Left lung (tissue), 10 donors: ENCODE results near the gene PIN4. TPM values are rescaled to one million over a fixed set of nuclear protein-coding genes. Genes with fewer than 3 reads are reported as not detected.

Experiments
- ATAC-seq: fragments of 200-7000 bp; cut with Tn5 transposase; one replicate; pipeline ENCODE4 v1.9.1; 2020; ENCODE audit warnings: moderate library complexity
- DNase-seq, 4 donors: peaks; one replicate each; pipeline ENCODE4 v3.0.0-alpha.2; 2013 to 2020
- H3K27ac ChIP-seq, 2 donors: fragments of 200-600 bp; sonication (generic) in 1 of 2; one replicate each; pipeline versions ENCODE4 v1.5.0 to v1.8.0; 2020 to 2021
- H3K27me3 ChIP-seq, 2 donors: fragments of 200-600 bp; sonication (generic) in 1 of 2; one replicate each; pipeline versions ENCODE4 v1.5.0 to v1.8.0; 2020 to 2021
- H3K36me3 ChIP-seq, 2 donors: fragments of 200-600 bp; sonication (generic) in 1 of 2; one replicate each; pipeline versions ENCODE4 v1.5.0 to v1.8.0; 2020 to 2021
- H3K4me1 ChIP-seq, 2 donors: fragments of 200-600 bp; one replicate each; pipeline ENCODE4 v1.8.0; 2021
- H3K4me3 ChIP-seq, 2 donors: fragments of 200-600 bp; sonication (generic) in 1 of 2; one replicate each; pipeline versions ENCODE4 v1.5.0 to v1.8.0; 2020 to 2021; ENCODE audit warnings: mild to moderate bottlenecking in 1 of 2
- H3K9me3 ChIP-seq, 2 donors: fragments of 200-600 bp; sonication (generic) in 1 of 2; one replicate each; pipeline versions ENCODE4 v1.5.0 to v1.8.0; 2020 to 2021
- CTCF ChIP-seq, 2 donors: fragments of 200-600 bp; sonication (generic) in 1 of 2; IDR thresholded peaks; one replicate each; pipeline versions ENCODE4 v1.5.0 to v1.8.0; 2021; ENCODE audit warnings: antibody characterized with exemption in 2 of 2
- intact Hi-C, 2 donors: fragments of 100-400 bp; cut with DNase I; formaldehyde crosslinking; loops; one replicate each; pipeline versions ENCODE4 v1.11.2 to v1.14.2; 2022
- polyA plus RNA-seq, 6 donors: library from polyadenylated mRNA; unstranded; fragments of 120-200 nt; gene quantifications; one replicate each; pipeline ENCODE4 v1.2.1, GENCODE V29; 2013; ENCODE audit not compliant: insufficient read length in 6 of 6
- total RNA-seq, 2 donors: library from RNA; stranded (reverse); fragmentation: NEBNext Ultra II Directional; extraction: Animal tissue kit (Norgen Biotek cat#: 25700); gene quantifications; one replicate each; pipeline ENCODE4 v1.2.1, GENCODE V29; 2021
- donor health status: DM: no; HTN: yes; CAD: no.
- donor health status: DM: no; HTN: no; CAD: no.

The PIN4 gene
- total and polyA plus RNA-seq, 8 donors = 7.6 to 43.3 (median 34.6) TPM

GRCh38 chrX:72238183-72238582 is 56.6 kb downstream of the PIN4 start:
- intact Hi-C loops = no loop called here
- H3K36me3 ChIP-seq = no peaks in the 10 kb centered on the region
- H3K4me3 ChIP-seq = peak overlapping the region in 1 of 2 donors; percentile 27
- no peaks in the 10 kb centered on the region for H3K9me3 ChIP-seq
- TF ChIP-seq CTCF (IDR thresholded peaks at IDR 0.05) = no peak
- DNase-seq (no peak), ATAC-seq (no peak)
- no peak overlapping the region for H3K27ac ChIP-seq
- H3K27me3 ChIP-seq = no peaks in the 10 kb centered on the region
- peaks cover 0 to 4% of the 10 kb centered on the region in 2 donors for H3K4me1 ChIP-seq

DNA sequence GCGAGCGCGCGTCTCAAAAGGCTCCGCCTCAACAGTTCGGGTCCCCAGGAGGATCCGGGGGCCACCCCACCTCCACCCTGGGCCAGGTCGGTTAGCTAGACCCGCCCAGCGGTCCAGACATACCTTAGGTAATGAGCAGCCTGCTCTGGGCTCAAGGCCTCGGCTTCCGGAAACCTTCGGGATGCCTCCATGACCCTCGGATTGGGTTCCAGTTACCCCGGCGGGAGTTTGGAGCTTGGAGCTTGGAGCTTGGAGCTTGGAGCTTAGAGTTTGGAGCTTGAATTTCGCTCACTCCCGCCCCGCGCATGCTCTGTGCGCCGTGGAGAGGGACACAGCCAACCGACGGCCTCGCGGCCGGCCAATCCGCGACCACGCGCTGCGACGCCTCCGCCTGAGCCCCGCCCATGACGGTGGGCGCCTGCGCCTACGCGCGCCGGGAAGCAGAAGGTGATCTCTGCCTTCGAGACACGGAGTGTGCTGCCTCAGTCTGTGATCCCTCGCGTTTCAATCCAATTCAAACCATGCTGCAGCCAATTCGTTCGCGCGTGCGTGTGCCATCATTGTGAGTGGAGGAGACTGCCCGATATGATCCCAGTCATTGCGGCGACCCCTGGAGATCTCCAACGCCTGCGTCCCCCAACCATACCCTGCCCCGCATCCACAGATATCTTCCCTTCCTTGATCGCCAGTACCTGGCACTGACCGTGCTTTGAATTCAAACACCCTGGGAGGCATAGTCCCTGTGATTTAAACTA is 57.3 kb downstream of the PIN4 start, which contains the start of gene ERCC6L:
Gene ERCC6L (minus strand): TSS at position 307 of the 755 bp plus-strand sequence. CDS start 116 bp downstream, at position 191.
- Histone ChIP-seq H3K9me3 (no peaks in the 10 kb centered on the region), H3K27me3 (no peaks in the 10 kb centered on the region), H3K36me3 (no peaks in the 10 kb centered on the region), H3K4me1 (peaks cover 0 to 4% of the 10 kb centered on the region in 2 donors), H3K27ac (no peak within 1 kb of the TSS), H3K4me3 (peak within 1 kb of the TSS; percentile 11 to 27)
- ATAC-seq (peak; percentile 99), DNase-seq (peak; percentile 84 to 95 (median 90))
- intact Hi-C loops = no loop called here
- no peak for TF ChIP-seq CTCF (IDR thresholded peaks at IDR 0.05)

DNA sequence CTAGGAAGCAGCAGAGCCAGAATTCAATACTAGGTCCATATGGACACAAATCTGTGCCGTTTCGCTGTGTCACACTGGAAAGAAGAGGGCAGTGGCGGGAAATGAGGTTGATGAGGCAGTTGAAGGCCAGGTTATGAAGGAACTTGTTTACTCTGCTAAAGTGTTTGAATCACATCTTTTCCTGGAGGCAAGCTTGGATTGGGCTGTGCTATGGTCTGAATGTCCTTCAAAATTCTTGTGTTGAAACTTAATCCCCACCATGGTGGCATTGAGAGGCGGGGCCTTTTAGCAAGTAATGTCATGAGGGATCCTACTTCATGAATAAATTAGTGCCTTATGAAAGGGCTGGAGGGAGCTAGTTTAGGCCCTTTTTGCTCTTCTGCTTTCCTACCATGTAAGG is 59.4 kb downstream of the PIN4 start:
- H3K27me3 ChIP-seq = peaks cover 0 to 3% of the 10 kb centered on the region in 2 donors
- no peak overlapping the region for H3K27ac ChIP-seq
- no peaks in the 10 kb centered on the region for H3K36me3 ChIP-seq
- H3K9me3 ChIP-seq = no peaks in the 10 kb centered on the region
- DNase-seq (no peak), ATAC-seq (no peak)
- no peak overlapping the region for H3K4me3 ChIP-seq
- intact Hi-C loops = no loop called here
- H3K4me1 ChIP-seq = peaks cover 0 to 4% of the 10 kb centered on the region in 2 donors
- TF ChIP-seq CTCF (IDR thresholded peaks at IDR 0.05) = no peak

DNA sequence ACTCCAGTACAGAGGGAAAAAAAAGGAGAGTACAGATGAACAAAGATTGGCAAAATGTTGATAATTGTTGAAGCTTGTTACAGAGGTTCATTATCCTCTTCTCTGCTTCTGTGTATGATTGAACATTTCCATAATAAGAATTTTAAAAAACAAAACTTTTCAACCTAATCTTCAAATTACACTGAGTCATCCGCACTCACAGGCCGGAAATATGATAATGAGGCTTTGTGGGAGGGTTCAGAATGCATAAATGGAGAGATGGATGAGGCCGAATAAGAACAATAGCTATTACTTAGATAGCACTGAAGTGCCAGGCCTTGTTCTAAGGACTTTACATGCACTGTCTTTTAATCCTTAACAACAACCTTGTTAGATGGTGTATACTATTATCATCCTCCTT is 61.9 kb downstream of the PIN4 start:
- Histone ChIP-seq H3K9me3 (no peaks in the 10 kb centered on the region), H3K4me3 (no peak overlapping the region), H3K27ac (no peak overlapping the region), H3K4me1 (peaks cover 0 to 2% of the 10 kb centered on the region in 2 donors), H3K27me3 (peaks cover 0 to 3% of the 10 kb centered on the region in 2 donors), H3K36me3 (no peaks in the 10 kb centered on the region)
- ATAC-seq = no peak
- TF ChIP-seq CTCF (IDR thresholded peaks at IDR 0.05) = no peak
- intact Hi-C loops = no loop called here
- no peak for DNase-seq

- peak in 2 of 4 donors; percentile 24 to 56 for DNase-seq
- ATAC-seq = peak; percentile 81
- Histone ChIP-seq H3K36me3 (no peaks in the 10 kb centered on the region), H3K9me3 (no peaks in the 10 kb centered on the region), H3K27ac (no peak overlapping the region), H3K27me3 (peaks cover 0 to 3% of the 10 kb centered on the region in 2 donors), H3K4me1 (no peaks in the 10 kb centered on the region), H3K4me3 (no peak overlapping the region)
- TF ChIP-seq CTCF (IDR thresholded peaks at IDR 0.05) = peak; percentile 58 to 61
- intact Hi-C loops = no loop called here
Measured at GRCh38 chrX:72245461-72246089, 64.0 kb downstream of the PIN4 start.
